ENCODE results near the gene GSDME.

DNA sequence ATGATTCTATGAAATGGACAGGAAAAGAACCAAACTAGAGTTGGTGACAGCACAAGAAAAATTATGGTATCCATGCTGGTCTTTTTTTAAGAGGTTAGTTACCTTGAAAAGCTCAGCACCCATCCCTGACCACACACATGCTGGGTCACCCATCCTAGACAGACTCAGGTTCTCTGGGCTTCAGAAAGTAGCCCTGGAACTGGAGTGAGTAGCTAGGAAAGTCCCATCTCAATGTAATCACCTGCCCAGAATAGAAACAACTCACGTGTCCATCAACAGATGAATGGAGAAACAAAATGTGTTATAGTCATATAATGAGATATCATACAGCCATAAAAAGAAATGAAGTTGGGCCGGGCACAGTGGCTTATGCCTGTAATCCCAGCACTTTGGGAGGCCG, 37.0 kb downstream of the GSDME start:
- TF ChIP-seq, protein P1, sequence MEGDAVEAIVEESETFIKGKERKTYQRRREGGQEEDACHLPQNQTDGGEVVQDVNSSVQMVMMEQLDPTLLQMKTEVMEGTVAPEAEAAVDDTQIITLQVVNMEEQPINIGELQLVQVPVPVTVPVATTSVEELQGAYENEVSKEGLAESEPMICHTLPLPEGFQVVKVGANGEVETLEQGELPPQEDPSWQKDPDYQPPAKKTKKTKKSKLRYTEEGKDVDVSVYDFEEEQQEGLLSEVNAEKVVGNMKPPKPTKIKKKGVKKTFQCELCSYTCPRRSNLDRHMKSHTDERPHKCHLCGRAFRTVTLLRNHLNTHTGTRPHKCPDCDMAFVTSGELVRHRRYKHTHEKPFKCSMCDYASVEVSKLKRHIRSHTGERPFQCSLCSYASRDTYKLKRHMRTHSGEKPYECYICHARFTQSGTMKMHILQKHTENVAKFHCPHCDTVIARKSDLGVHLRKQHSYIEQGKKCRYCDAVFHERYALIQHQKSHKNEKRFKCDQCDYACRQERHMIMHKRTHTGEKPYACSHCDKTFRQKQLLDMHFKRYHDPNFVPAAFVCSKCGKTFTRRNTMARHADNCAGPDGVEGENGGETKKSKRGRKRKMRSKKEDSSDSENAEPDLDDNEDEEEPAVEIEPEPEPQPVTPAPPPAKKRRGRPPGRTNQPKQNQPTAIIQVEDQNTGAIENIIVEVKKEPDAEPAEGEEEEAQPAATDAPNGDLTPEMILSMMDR (IDR thresholded peaks at IDR 0.05; ENCODE audit: poor library complexity) = no peak
- no peak for TF ChIP-seq EZH2 (IDR thresholded peaks at IDR 0.05; ENCODE audit: borderline replicate concordance)
- TF ChIP-seq EZH2phosphoT487 (IDR thresholded peaks at IDR 0.05; ENCODE audit: low read depth, severe bottlenecking, unreplicated experiment) = no peak
